ENCODE measurements around the gene TMC3. TPM values are rescaled to one million over a fixed set of nuclear protein-coding genes. Genes with fewer than 3 reads are reported as not detected.

Gene TMC3
- total RNA-seq, 2 experiments from 2014 or later: not detected

- Mint-ChIP-seq H3K27ac (no peak overlapping the region), H3K9me3 (no peaks in the 10 kb centered on the region), H3K4me3 (no peak overlapping the region), H3K36me3 (ENCODE audit: low read depth) (no peaks in the 10 kb centered on the region), H3K27me3 (no peaks in the 10 kb centered on the region), H3K4me1 (ENCODE audit: low read depth) (peaks cover 8% of the 10 kb centered on the region)
- no peak for TF ChIP-seq CTCF (IDR thresholded peaks at IDR 0.05)
- Histone ChIP-seq H3K36me3 (ENCODE audit: insufficient read depth, low read length) (no peaks in the 10 kb centered on the region), H3K4me3 (ENCODE audit: low read length) (no peak overlapping the region), H3K4me1 (ENCODE audit: insufficient read depth, low read length) (no peaks in the 10 kb centered on the region), H3K27ac (ENCODE audit: low read depth in 1 of 2, low read length in 2 of 2) (no peak overlapping the region), H3K9me3 (ENCODE audit: control insufficient read depth in 1 of 2, insufficient read depth in 1 of 2, low read length in 2 of 2) (no peaks in the 10 kb centered on the region), H3K27me3 (ENCODE audit: control insufficient read depth in 1 of 2, insufficient read depth in 2 of 2, low read length in 2 of 2) (no peaks in the 10 kb centered on the region)
- POLR2A ChIA-PET: no interaction called here
- intact Hi-C loops (cut with DNase I, micrococcal nuclease): no loop called here
- CTCF ChIA-PET: no interaction called here
- ATAC-seq (ENCODE audit: poor library complexity): no peak
- no peak for DNase-seq
Measured at GRCh38 chr15:81387621-81388435, 13.8 kb upstream of the TMC3 start.

GRCh38 chr15:81386947-81387346 is 12.9 kb upstream of the TMC3 start:
- H3K4me3 ChIP-seq (ENCODE audit: low read length): no peak overlapping the region
- Mint-ChIP-seq H3K4me1 (ENCODE audit: low read depth) (peaks cover 8% of the 10 kb centered on the region), H3K27me3 (no peaks in the 10 kb centered on the region), H3K4me3 (no peak overlapping the region), H3K36me3 (ENCODE audit: low read depth) (no peaks in the 10 kb centered on the region), H3K27ac (no peak overlapping the region), H3K9me3 (no peaks in the 10 kb centered on the region)
- TF ChIP-seq CTCF (IDR thresholded peaks at IDR 0.05): no peak
- no peaks in the 10 kb centered on the region for H3K36me3 ChIP-seq (ENCODE audit: insufficient read depth, low read length)
- H3K27ac ChIP-seq (ENCODE audit: low read depth in 1 of 2, low read length in 2 of 2): no peak overlapping the region
- DNase-seq: no peak
- H3K9me3 ChIP-seq (ENCODE audit: control insufficient read depth in 1 of 2, insufficient read depth in 1 of 2, low read length in 2 of 2): no peaks in the 10 kb centered on the region
- H3K27me3 ChIP-seq (ENCODE audit: control insufficient read depth in 1 of 2, insufficient read depth in 2 of 2, low read length in 2 of 2): no peaks in the 10 kb centered on the region
- no peak for ATAC-seq (ENCODE audit: poor library complexity)
- intact Hi-C loops (cut with DNase I, micrococcal nuclease): no loop called here
- ChIA-PET POLR2A (no interaction called here), CTCF (no interaction called here)
- no peaks in the 10 kb centered on the region for H3K4me1 ChIP-seq (ENCODE audit: insufficient read depth, low read length)

GRCh38 chr15:81385721-81386076 is 11.7 kb upstream of the TMC3 start:
- H3K27ac ChIP-seq (ENCODE audit: low read depth in 1 of 2, low read length in 2 of 2): no peak overlapping the region
- intact Hi-C loops (cut with DNase I, micrococcal nuclease): no loop called here
- POLR2A ChIA-PET: no interaction called here
- H3K27ac Mint-ChIP-seq: no peak overlapping the region
- H3K4me3 Mint-ChIP-seq: no peak overlapping the region
- H3K36me3 ChIP-seq (ENCODE audit: insufficient read depth, low read length): no peaks in the 10 kb centered on the region
- H3K4me3 ChIP-seq (ENCODE audit: low read length): no peak overlapping the region
- CTCF ChIA-PET: no interaction called here
- H3K9me3 Mint-ChIP-seq: no peaks in the 10 kb centered on the region
- H3K27me3 ChIP-seq (ENCODE audit: control insufficient read depth in 1 of 2, insufficient read depth in 2 of 2, low read length in 2 of 2): no peaks in the 10 kb centered on the region
- no peak for TF ChIP-seq CTCF (IDR thresholded peaks at IDR 0.05)
- peaks cover 8% of the 10 kb centered on the region for H3K4me1 Mint-ChIP-seq (ENCODE audit: low read depth)
- no peaks in the 10 kb centered on the region for H3K27me3 Mint-ChIP-seq
- ATAC-seq (ENCODE audit: poor library complexity): no peak
- no peaks in the 10 kb centered on the region for H3K4me1 ChIP-seq (ENCODE audit: insufficient read depth, low read length)
- no peaks in the 10 kb centered on the region for H3K9me3 ChIP-seq (ENCODE audit: control insufficient read depth in 1 of 2, insufficient read depth in 1 of 2, low read length in 2 of 2)
- no peaks in the 10 kb centered on the region for H3K36me3 Mint-ChIP-seq (ENCODE audit: low read depth)
- DNase-seq: no peak

Measured in CD4-positive, alpha-beta T cell (primary cell).